ENCODE data around the gene CACNA1S. TPM values are rescaled to one million over a fixed set of nuclear protein-coding genes. Genes with fewer than 3 reads are reported as not detected.
A peak's percentile ranks its signal among the peaks of the same experiment; 100 is the strongest.

Gene CACNA1S
- total RNA-seq, 1 donor from 2014 or later, result 0.06 TPM

GRCh38 chr1:201090541-201090940, 21.7 kb downstream of the CACNA1S start:
- no peak for ATAC-seq
- no peaks in the 10 kb centered on the region for H3K4me1 ChIP-seq
- no peaks in the 10 kb centered on the region for H3K27me3 ChIP-seq (ENCODE audit: low read depth)
- H3K36me3 ChIP-seq, result no peaks in the 10 kb centered on the region
- no peak for DNase-seq
- intact Hi-C loops (cut with DNase I), result no loop called here
- H3K27ac ChIP-seq, result no peak overlapping the region
- H3K4me3 ChIP-seq, result no peak overlapping the region
- no peak for TF ChIP-seq CTCF (IDR thresholded peaks at IDR 0.05)
- no peaks in the 10 kb centered on the region for H3K9me3 ChIP-seq

DNA sequence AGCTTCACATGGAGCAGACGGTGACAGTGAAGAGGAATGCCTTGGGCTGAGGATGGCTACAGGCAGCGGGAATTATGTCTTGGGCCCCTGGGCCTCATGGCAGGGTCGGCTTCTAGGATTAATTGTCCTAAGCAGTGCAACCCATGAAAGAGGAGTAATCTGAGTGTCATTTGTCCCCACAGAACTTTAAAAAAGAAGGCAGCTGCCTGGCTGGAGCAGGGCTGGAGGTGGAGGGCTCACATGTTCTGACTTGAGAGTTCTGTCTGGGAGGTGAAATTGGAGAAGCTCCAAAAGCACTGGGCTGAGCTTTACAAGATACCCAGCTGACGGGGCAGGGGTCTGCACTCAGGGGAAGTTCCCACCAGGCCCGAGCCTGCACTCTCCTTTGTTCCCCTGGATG, 22.6 kb downstream of the CACNA1S start:
- Histone ChIP-seq H3K27me3 (ENCODE audit: low read depth) (no peaks in the 10 kb centered on the region), H3K36me3 (no peaks in the 10 kb centered on the region), H3K9me3 (no peaks in the 10 kb centered on the region), H3K4me1 (no peaks in the 10 kb centered on the region), H3K27ac (no peak overlapping the region), H3K4me3 (no peak overlapping the region)
- ATAC-seq, result no peak
- no peak for TF ChIP-seq CTCF (IDR thresholded peaks at IDR 0.05)
- intact Hi-C loops (cut with DNase I), result no loop called here
- no peak for DNase-seq

- H3K27me3 ChIP-seq (ENCODE audit: low read depth), result no peaks in the 10 kb centered on the region
- intact Hi-C loops (cut with DNase I), result no loop called here
- no peak overlapping the region for H3K4me3 ChIP-seq
- no peak for DNase-seq
- TF ChIP-seq CTCF (IDR thresholded peaks at IDR 0.05), result no peak
- H3K4me1 ChIP-seq, result no peaks in the 10 kb centered on the region
- no peak for ATAC-seq
- H3K9me3 ChIP-seq, result no peaks in the 10 kb centered on the region
- H3K27ac ChIP-seq, result no peak overlapping the region
- H3K36me3 ChIP-seq, result no peaks in the 10 kb centered on the region
Observed at GRCh38 chr1:201088901-201089525, 23.2 kb downstream of the CACNA1S start.

DNA sequence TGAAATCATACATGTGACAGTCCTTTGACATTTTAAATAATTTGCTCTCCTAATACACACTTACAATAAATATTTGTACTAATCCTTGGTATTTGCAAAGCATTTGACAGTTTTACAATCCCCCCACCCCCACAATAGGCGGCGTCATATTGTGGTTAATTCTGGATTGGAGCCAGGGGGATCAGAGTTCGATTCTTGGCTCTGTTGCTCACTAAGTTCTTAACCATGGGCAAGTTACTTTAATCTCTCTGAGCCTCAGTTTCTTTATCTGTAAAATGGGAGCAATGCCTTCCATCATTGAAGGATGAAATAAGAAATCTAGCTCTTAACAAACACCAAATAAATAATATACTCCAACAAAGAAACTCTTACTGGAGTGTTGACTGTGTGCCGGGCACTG, 23.8 kb downstream of the CACNA1S start:
- no peaks in the 10 kb centered on the region for H3K4me1 ChIP-seq
- intact Hi-C loops (cut with DNase I), result no loop called here
- H3K27ac ChIP-seq, result no peak overlapping the region
- no peaks in the 10 kb centered on the region for H3K9me3 ChIP-seq
- TF ChIP-seq CTCF (IDR thresholded peaks at IDR 0.05), result no peak
- no peaks in the 10 kb centered on the region for H3K27me3 ChIP-seq (ENCODE audit: low read depth)
- no peak for ATAC-seq
- H3K36me3 ChIP-seq, result no peaks in the 10 kb centered on the region
- no peak overlapping the region for H3K4me3 ChIP-seq
- DNase-seq, result no peak

- H3K27ac ChIP-seq, result no peak overlapping the region
- intact Hi-C loops (cut with DNase I), result no loop called here
- H3K9me3 ChIP-seq, result no peaks in the 10 kb centered on the region
- H3K4me3 ChIP-seq, result no peak overlapping the region
- H3K27me3 ChIP-seq (ENCODE audit: low read depth), result no peaks in the 10 kb centered on the region
- peak; percentile 79 for DNase-seq
- TF ChIP-seq CTCF (IDR thresholded peaks at IDR 0.05), result peak; percentile 67
- no peaks in the 10 kb centered on the region for H3K4me1 ChIP-seq
- H3K36me3 ChIP-seq, result no peaks in the 10 kb centered on the region
- ATAC-seq, result peak; percentile 88 to 90
Observed at GRCh38 chr1:201085902-201086735, 26.1 kb downstream of the CACNA1S start.
